ENCODE measurements around the gene ANXA6.
A peak's percentile ranks its signal among the peaks of the same experiment; 100 is the strongest.

ANXA6 gene

GRCh38 chr5:151110992-151111391, 46.6 kb downstream of the ANXA6 start:
- Mint-ChIP-seq H3K27ac (peak overlapping the region; percentile 58), H3K9me3 (no peaks in the 10 kb centered on the region), H3K4me1 (ENCODE audit: low read depth) (peaks cover 8% of the 10 kb centered on the region), H3K27me3 (no peaks in the 10 kb centered on the region), H3K4me3 (no peak overlapping the region), H3K36me3 (ENCODE audit: low read depth) (peaks cover 80% of the 10 kb centered on the region)

DNA sequence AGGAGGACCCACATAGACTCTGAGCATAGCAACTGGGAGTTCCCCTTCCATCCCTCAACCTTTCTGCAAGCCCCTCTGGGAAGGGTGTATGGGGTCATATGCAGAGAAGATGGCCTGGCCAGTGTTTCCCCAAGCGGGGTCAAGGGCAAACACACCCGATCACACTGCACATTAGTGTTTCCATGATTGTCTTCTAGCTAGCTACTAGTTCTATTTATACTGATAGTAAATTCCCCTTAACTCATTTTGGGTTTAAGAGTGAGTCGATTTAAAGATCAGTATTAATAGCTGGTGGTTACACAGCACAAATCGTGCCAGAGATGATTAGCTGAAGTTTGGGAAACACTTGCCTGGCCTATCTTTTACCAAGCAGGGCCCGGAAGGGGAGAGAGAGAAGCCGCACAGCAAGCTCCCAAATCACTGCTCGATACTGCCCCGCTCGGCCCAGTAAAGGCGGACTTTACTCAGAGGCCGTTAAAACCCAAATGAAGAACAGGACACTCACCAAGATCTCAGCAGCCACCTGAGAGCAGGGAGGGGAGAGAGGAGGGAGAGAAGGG, 47.4 kb downstream of the ANXA6 start:
- Mint-ChIP-seq H3K27ac (peak overlapping the region; percentile 58), H3K4me3 (no peak overlapping the region), H3K36me3 (ENCODE audit: low read depth) (peaks cover 78% of the 10 kb centered on the region)

DNA sequence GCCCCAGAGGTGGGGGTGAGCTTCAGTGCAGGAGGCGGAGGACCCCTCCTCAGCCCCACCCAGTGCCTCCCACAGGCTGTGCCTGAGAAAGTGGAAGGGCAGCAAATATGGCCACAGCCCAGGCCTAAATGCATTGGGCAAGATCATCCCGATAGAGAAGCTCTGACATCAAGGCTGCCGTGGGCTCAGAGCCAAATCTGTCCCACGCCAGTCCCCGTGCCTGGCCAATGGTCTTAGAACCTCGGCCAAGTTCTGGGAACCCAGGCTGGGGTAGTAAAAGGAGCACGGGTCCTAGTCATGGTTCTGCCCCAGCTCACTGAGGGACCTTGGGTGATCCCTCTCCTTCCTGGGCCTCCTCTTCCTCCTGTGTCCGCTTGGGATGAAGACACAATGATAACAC, 49.0 kb downstream of the ANXA6 start:
- peak overlapping the region; percentile 52 for H3K27ac Mint-ChIP-seq
- peaks cover 4% of the 10 kb centered on the region for H3K4me1 Mint-ChIP-seq (ENCODE audit: low read depth)
- no peaks in the 10 kb centered on the region for H3K27me3 Mint-ChIP-seq
- peaks cover 82% of the 10 kb centered on the region for H3K36me3 Mint-ChIP-seq (ENCODE audit: low read depth)
- H3K9me3 Mint-ChIP-seq, result no peaks in the 10 kb centered on the region
- H3K4me3 Mint-ChIP-seq, result no peak overlapping the region

More for the DNA sequence above, 47.4 kb downstream of the ANXA6 start:
- no peaks in the 10 kb centered on the region for H3K27me3 Mint-ChIP-seq
- no peaks in the 10 kb centered on the region for H3K9me3 Mint-ChIP-seq
- peaks cover 4% of the 10 kb centered on the region for H3K4me1 Mint-ChIP-seq (ENCODE audit: low read depth)

- no peak overlapping the region for H3K4me3 Mint-ChIP-seq
- peaks cover 83% of the 10 kb centered on the region for H3K36me3 Mint-ChIP-seq (ENCODE audit: low read depth)
- H3K27ac Mint-ChIP-seq, result no peak overlapping the region
- H3K9me3 Mint-ChIP-seq, result no peaks in the 10 kb centered on the region
- peaks cover 4% of the 10 kb centered on the region for H3K4me1 Mint-ChIP-seq (ENCODE audit: low read depth)
- no peaks in the 10 kb centered on the region for H3K27me3 Mint-ChIP-seq
These were observed 49.6 kb downstream of the ANXA6 start for GRCh38 chr5:151107738-151108520.

DNA sequence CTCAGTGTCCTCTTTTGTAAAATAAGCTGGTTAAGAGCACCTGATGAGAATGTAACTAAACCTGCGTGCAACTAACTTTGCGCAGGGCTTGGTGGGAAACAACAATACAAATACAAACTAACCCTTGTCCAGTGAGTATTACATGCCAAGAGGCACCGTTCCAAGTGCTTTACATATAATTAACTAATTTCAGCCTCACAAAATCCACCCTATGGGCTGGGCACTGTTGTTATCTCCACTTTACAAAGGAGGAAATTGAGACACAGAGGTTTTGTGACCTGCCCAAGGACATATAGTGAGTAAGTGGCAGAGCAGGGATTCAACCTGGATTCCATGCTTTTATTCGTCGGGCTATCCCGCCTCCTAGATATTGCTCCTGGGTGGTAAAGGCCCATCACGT, 50.5 kb downstream of the ANXA6 start:
- Mint-ChIP-seq H3K27me3 (no peaks in the 10 kb centered on the region), H3K27ac (no peak overlapping the region), H3K9me3 (no peaks in the 10 kb centered on the region), H3K4me1 (ENCODE audit: low read depth) (peaks cover 4% of the 10 kb centered on the region), H3K36me3 (ENCODE audit: low read depth) (peaks cover 86% of the 10 kb centered on the region), H3K4me3 (no peak overlapping the region)

DNA sequence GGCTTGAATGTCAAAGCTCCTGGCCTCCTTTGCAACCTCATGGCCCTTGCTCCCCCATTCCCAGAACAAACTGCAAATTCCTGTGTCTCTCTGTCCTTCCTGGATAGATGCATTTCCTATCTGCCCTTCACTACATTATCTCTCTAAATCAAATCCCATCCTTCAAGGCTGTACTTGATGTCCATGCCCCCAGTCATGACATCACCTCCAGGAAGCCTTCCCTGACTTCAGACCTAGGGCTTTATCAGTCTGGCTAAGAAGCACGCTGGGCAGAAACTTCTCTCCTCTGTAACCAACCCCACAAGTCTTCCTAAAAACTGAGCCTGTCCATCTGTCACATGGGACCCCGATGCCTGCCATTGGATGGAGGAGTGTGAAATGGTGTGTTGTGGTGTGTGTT, 51.1 kb downstream of the ANXA6 start:
- Mint-ChIP-seq H3K27me3 (no peaks in the 10 kb centered on the region), H3K9me3 (no peaks in the 10 kb centered on the region), H3K4me3 (no peak overlapping the region), H3K4me1 (ENCODE audit: low read depth) (peaks cover 4% of the 10 kb centered on the region), H3K27ac (peak overlapping the region; percentile 49), H3K36me3 (ENCODE audit: low read depth) (peaks cover 87% of the 10 kb centered on the region)

- Mint-ChIP-seq H3K27ac (peak overlapping the region; percentile 49), H3K4me1 (ENCODE audit: low read depth) (peaks cover 4% of the 10 kb centered on the region), H3K27me3 (no peaks in the 10 kb centered on the region), H3K36me3 (ENCODE audit: low read depth) (peaks cover 84% of the 10 kb centered on the region), H3K4me3 (no peak overlapping the region), H3K9me3 (no peaks in the 10 kb centered on the region)
These were observed 51.5 kb downstream of the ANXA6 start for GRCh38 chr5:151106043-151106442.

- Mint-ChIP-seq H3K4me1 (ENCODE audit: low read depth) (peaks cover 6% of the 10 kb centered on the region), H3K4me3 (no peak overlapping the region), H3K9me3 (no peaks in the 10 kb centered on the region), H3K27me3 (no peaks in the 10 kb centered on the region), H3K36me3 (ENCODE audit: low read depth) (peaks cover 84% of the 10 kb centered on the region), H3K27ac (no peak overlapping the region)
These were observed 52.0 kb downstream of the ANXA6 start for GRCh38 chr5:151105561-151105960.

- Mint-ChIP-seq H3K4me3 (no peak overlapping the region), H3K27me3 (no peaks in the 10 kb centered on the region), H3K4me1 (ENCODE audit: low read depth) (peaks cover 10% of the 10 kb centered on the region), H3K36me3 (ENCODE audit: low read depth) (peaks cover 83% of the 10 kb centered on the region), H3K27ac (peak overlapping the region; percentile 10), H3K9me3 (no peaks in the 10 kb centered on the region)
These were observed 52.8 kb downstream of the ANXA6 start for GRCh38 chr5:151104795-151105194.

GRCh38 chr5:151101746-151102145, 55.8 kb downstream of the ANXA6 start:
- no peaks in the 10 kb centered on the region for H3K27me3 Mint-ChIP-seq
- no peak overlapping the region for H3K27ac Mint-ChIP-seq
- H3K9me3 Mint-ChIP-seq, result no peaks in the 10 kb centered on the region
- H3K4me1 Mint-ChIP-seq (ENCODE audit: low read depth), result peaks cover 40% of the 10 kb centered on the region
- peaks cover 82% of the 10 kb centered on the region for H3K36me3 Mint-ChIP-seq (ENCODE audit: low read depth)
- H3K4me3 Mint-ChIP-seq, result no peak overlapping the region

DNA sequence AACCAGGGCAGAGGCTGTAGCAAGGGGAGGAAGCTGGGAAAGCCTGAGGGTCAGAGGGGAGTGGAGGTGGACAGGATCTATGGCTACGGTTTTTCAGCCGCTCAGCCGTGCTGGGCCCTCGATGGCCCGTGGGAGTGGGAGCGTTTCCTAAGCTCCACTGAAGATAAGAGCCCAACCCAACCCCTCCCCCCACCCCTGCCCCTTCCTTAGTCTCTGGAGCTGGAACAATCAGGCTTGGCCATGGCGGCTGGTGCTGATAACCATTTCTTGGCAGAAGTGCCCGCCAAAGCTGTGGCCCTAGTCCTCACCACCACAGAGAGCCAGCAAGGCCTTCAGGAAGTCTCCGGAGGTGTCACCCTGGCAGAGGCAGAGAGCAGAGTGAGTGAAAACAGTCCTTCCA, 56.4 kb downstream of the ANXA6 start:
- Mint-ChIP-seq H3K27me3 (no peaks in the 10 kb centered on the region), H3K36me3 (ENCODE audit: low read depth) (peaks cover 78% of the 10 kb centered on the region), H3K9me3 (no peaks in the 10 kb centered on the region), H3K4me3 (no peak overlapping the region), H3K27ac (no peak overlapping the region), H3K4me1 (ENCODE audit: low read depth) (peaks cover 46% of the 10 kb centered on the region)

- peaks cover 75% of the 10 kb centered on the region for H3K36me3 Mint-ChIP-seq (ENCODE audit: low read depth)
These were observed 56.9 kb downstream of the ANXA6 start for GRCh38 chr5:151100681-151101080.

DNA sequence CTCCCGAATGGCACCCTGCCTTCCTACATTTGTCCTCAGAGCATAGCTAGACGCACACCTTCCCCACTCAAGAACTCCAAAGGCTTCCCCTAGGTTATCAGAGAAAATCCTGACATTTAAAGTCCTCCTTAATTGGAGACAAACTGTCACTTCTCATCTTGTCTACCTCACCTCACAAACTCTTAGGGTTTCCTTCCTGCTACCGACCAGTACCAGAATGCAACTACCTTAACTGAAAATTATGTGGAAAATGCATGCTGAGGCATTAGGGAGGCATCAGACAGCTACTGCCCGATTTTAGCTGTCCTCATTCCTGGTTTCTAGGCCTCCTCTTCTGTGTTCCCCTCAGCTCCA, 58.8 kb downstream of the ANXA6 start:
- Mint-ChIP-seq H3K4me1 (ENCODE audit: low read depth) (peaks cover 70% of the 10 kb centered on the region), H3K9me3 (no peaks in the 10 kb centered on the region), H3K27me3 (no peaks in the 10 kb centered on the region), H3K27ac (peak overlapping the region; percentile 64), H3K36me3 (ENCODE audit: low read depth) (peaks cover 58% of the 10 kb centered on the region), H3K4me3 (peak overlapping the region; percentile 38)

More at GRCh38 chr5:151100681-151101080, 56.9 kb downstream of the ANXA6 start:
- H3K4me3 Mint-ChIP-seq, result no peak overlapping the region
- H3K27ac Mint-ChIP-seq, result no peak overlapping the region
- H3K9me3 Mint-ChIP-seq, result no peaks in the 10 kb centered on the region
- peaks cover 51% of the 10 kb centered on the region for H3K4me1 Mint-ChIP-seq (ENCODE audit: low read depth)
- H3K27me3 Mint-ChIP-seq, result no peaks in the 10 kb centered on the region

- H3K27me3 Mint-ChIP-seq, result no peaks in the 10 kb centered on the region
- peaks cover 77% of the 10 kb centered on the region for H3K4me1 Mint-ChIP-seq (ENCODE audit: low read depth)
- peaks cover 53% of the 10 kb centered on the region for H3K36me3 Mint-ChIP-seq (ENCODE audit: low read depth)
- H3K27ac Mint-ChIP-seq, result peak overlapping the region; percentile 64
- no peaks in the 10 kb centered on the region for H3K9me3 Mint-ChIP-seq
- peak overlapping the region; percentile 38 for H3K4me3 Mint-ChIP-seq
These were observed 59.5 kb downstream of the ANXA6 start for GRCh38 chr5:151097820-151098767.

DNA sequence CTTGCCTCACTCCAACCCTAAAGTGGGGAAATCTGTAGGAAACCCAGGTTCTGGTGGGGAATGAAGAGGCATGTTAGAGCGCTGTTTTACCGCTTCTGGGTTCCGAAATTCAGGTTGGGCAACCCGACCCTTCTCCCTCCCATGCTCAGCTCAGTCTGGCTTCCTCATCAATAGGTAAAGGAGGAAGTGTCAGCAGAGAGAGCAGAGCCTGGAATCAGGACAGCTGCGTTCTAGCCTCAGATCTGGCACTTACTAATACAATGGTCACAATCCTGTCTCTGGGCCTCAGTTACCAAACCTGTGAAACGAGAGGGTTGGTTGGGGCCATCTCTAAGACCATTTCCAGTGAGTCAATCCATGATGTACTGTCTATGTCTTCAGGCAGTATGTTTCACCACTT, 60.5 kb downstream of the ANXA6 start:
- H3K27ac Mint-ChIP-seq, result no peak overlapping the region
- H3K36me3 Mint-ChIP-seq (ENCODE audit: low read depth), result peaks cover 45% of the 10 kb centered on the region
- no peaks in the 10 kb centered on the region for H3K27me3 Mint-ChIP-seq
- peaks cover 85% of the 10 kb centered on the region for H3K4me1 Mint-ChIP-seq (ENCODE audit: low read depth)
- peak overlapping the region; percentile 24 for H3K4me3 Mint-ChIP-seq
- no peaks in the 10 kb centered on the region for H3K9me3 Mint-ChIP-seq

All from stimulated activated naive CD8-positive, alpha-beta T cell treated with anti-CD3 and anti-CD28 coated beads, Interleukin-15, Interleukin-2, amounts not matched to agents 100 ng/mL and 50 ng/mL, for 24 hours (primary cell).